ENCODE results near the gene CHID1.

CHID1 gene

DNA sequence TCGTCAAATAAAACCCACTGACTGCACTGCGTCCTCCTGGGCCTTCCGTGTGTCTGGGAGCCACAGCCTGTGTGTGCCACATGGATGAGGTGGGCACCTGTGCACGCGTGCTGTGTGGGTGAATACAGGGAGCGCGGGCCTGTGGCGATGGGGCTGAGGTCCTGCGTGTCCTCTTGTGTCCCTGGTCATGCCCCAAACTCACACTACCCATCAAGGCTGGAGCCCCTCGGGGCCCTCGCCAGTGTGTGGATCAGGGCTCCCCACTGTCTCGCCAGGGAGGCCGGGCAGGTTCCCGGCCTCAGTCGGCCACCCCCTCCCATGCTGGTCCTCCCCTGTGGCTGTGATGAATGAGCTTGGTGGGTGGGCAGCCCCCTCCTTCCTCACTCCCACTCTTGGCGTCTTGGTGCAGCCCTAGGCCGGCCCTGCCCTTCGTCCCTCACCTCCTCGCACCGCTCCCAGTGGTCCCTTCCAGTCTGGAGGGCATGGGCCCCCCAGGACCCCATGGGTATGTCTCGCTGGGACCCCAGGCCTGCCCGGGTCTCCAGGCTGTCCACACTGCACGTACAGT is 78.6 kb downstream of the CHID1 start:
- DNase-seq: no peak

DNA sequence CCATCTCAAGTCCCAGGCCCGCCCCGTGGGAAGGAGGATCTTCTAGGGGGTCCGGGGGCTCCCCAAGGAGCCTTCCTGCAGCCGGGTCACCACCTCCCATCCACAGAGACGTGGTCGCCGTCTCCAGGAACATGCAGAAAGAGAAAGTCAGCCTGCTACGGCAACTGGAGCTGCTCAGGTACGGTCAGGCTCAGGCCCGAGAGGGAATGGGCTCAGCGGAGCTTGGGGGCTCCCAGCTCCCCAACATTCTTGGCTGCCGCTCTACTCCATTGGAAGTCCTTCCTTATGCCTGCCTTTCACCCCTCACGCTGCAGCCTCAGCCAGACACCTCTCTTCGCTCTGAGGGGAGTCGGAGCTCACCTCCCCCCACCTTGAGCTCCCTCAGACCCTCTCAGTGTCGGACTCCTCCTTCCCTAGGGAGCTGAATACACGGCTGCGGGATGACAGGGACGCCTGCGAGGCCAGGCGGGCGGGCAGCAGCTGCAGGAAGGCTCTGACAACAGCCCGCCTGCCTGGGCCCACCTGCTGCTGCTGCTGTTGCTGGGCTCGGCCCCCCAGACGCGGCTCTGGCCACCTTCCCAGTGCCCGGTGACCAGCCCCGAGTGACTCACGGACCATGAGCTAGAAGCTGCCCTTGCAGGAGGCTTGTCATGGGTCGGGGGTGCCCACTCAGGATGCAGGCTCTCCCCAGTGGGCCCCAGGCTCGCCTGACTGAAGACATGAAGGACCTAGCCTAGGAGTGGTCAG is 79.3 kb downstream of the CHID1 start:
- DNase-seq: no peak

DNA sequence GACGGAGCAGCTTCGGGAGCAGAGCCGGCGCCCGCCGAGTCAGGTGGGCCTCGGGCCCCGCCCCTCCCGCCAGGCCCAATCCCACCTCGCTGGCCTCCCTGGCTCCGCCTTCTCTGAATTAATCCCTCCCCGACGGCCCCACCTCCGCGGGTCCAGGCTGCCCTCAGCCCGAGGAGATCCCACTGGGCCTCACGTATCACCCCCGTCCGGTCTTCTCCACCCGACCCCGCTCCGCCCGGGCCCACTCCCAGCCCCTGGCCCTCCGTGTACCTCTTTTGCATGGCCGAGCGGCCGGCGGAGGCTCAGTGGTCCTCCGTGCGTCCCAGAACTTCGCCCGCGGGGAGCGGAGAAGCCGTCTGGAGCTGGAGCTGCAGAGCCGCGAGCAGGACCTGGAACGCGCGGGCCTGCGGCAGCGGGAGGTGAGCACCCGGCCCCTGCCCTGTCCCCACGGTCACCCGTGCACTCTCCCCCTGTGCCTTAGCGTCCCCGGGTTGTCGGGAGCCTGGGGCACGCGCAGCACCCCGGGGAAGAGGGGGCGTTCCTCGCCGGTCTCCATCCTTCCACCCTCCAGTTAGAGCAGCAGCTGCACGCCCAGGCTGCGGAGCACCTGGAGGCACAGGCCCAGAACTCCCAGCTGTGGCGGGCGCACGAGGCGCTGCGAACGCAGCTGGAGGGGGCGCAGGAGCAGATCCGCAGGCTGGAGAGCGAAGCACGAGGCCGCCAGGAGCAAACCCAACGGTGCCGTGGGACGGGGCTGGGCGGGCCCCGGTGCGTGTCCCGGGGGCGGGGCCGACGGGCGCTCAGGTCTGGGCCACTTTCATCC is 80.1 kb downstream of the CHID1 start:
- DNase-seq: peak; percentile 18 to 57

DNA sequence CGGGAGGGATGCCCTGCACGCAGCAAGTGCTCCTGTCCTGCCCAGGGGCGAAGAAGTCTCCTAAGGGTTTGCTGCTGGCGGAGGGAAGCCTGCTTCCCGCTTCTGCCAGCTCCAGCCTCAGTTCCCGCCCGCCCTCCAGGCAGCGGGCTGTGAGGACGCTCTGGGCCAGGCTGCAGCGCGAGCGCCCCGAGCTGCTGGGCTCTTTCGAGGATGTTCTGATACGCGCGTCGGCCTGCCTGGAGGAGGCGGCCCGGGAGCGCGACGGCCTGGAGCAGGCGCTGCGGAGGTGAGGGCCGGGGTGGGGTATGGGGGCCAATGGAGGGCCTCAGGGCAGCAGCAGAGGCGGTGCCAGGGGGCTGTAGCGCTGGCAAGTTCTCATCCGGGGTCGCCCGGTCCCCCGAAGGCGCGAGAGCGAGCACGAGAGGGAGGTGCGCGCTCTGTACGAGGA is 80.7 kb downstream of the CHID1 start:
- no peak for DNase-seq

DNA sequence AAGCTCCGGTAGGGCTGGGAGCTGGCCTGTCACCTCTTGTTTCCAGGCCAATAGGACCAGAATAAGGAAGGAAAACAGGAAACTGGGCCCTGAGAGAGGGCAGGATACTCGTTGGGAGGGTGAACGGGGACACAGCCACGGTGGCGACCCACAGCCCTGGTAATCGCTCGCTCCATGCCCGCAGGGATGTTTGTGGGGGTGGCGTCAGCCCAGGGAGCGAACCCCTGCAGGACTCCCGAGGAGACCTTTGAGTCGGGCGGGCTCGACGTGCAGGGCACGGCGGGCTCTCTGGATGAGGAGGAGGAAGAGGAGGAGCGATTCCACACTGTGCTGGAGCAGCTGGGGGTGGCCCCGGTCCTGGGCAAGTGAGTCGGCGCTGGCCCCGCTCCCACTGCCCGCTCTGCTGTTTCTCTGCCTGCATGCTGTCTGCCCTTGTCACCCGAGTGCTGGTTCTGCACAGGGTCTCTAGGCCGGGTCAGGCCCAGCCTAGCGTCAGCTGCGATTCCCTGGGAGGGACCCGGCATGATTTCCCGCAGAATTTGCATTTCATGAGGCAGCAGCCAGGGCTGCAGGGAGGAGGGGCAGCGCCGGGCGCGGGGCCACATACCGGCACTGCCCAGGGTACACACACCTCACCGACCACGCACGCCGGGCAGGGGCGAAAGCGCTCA is 81.3 kb downstream of the CHID1 start:
- DNase-seq: no peak

DNA sequence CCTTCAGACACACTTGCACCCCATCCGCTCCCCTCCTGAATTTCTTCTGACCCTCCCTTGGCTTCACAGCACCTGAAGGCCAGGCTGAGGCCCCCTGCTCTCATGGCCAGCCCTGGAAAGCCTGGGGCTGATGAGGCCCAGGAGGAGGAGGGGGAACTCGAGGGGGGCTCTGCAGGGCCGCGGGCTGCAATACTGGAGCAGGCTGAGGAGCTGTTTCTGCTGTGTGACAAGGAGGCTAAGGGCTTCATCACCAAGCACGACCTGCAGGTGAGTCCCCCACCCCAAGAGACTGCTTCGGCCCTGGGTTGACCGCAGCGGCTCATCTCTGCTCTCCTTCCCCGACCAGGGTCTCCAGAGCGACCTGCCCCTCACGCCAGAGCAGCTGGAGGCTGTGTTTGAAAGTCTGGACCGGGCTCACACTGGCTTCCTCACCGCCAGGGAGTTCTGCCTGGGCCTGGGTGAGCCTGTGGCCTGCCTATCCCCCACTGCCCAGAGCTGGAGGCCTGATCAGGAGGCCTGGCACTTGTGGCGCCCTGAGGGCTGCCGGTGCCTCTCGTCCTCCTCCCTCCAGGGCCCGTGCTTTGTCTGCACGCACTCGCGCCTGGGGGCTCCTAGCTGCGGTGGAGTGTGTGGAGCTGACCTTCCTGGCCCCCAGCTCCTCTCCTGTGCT is 82.0 kb downstream of the CHID1 start:
- DNase-seq: no peak

DNA sequence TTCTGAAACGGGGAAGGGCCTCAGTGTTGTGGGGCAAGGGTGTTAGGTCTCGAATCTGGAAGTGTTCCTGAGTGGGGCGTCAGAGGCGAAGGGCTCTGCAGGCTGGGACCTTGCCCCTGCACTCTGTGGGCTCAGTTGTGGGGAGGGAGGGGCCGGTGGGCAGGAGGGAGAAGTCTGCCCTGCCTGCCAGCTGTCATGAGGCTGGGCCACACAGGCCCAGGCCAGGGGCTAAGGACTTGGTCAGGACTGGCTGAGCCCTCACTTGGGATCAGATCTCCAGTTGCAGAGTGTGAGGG is 82.8 kb downstream of the CHID1 start, which contains the start of gene CRACR2B:
Gene CRACR2B, plus strand, starts transcription at position 23 of the 296 bp plus-strand sequence. CDS start 689 bp downstream, outside the sequence.
- no peak for DNase-seq

DNA sequence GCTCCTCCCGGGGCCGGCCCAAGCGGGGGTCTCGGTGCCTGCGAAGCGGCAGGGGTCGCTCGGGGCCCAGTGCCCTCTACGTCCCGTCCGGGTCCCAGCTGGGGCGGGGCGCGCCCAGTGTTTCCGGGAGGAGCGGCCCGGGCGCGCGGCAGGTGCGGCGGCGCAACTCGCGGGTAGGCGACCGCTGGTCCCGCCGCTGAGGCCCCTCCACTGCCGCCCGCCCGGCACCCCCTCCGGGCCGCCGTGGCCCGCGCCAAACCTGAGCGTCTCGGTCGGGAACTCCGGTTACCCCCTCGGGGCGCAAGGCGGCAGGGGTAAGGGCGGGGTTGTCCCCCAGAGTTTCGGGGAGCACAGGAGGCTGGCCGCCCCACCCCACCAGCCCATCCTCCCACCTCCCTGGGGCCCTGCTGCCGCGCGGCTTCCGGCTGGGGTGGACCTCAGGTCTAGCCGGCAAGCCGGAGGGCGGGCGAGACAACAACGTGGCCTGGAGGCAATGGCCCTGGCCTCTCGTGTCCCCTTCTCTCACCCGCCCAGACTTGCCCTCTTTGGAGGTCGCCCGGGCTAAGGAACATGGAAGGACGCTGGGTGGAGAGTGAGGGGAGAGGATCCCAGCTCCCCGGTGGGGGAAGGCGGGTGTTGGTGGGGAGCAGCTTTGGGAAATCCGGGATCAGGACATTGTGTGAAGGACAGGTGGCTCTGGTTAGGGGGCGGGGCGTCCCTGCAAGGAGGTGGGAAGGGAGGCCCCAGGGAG is 83.3 kb downstream of the CHID1 start:
- no peak for DNase-seq

DNA sequence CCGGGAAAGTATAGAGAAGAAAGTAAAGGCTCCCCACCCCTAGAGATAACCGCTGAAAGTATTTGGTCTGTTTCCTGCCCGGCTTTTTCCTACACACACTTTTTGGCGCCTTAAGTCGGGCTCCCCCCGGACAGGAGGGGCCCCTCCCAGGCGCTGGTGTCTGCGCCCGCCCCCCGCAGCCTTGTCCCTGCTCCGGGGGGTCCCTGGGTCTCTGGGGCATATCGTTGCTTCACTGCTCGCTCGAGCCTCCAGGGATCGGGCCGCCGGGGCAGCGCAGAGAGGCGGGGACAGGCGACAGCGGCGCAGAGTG is 83.8 kb downstream of the CHID1 start:
- no peak for DNase-seq

DNA sequence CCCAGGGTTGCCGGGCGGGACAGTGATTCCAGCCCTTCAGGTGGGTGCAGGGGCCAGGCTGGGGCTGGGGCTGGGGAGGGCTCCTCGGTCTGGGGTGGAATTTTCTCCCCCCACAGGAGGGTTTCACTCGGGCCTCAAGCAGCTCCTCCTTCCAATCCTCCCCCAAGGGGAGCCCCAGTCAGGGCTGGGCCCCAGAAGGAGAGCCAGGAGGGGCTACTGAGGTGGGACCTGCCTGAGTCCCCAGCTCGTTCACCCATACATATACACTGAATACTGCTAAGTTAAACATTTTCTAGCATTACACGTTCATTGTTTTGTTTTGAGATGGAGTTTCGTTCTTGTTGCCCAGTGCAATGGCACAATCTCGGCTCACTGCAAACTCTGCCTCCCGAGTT is 84.4 kb downstream of the CHID1 start:
- no peak for DNase-seq

DNA sequence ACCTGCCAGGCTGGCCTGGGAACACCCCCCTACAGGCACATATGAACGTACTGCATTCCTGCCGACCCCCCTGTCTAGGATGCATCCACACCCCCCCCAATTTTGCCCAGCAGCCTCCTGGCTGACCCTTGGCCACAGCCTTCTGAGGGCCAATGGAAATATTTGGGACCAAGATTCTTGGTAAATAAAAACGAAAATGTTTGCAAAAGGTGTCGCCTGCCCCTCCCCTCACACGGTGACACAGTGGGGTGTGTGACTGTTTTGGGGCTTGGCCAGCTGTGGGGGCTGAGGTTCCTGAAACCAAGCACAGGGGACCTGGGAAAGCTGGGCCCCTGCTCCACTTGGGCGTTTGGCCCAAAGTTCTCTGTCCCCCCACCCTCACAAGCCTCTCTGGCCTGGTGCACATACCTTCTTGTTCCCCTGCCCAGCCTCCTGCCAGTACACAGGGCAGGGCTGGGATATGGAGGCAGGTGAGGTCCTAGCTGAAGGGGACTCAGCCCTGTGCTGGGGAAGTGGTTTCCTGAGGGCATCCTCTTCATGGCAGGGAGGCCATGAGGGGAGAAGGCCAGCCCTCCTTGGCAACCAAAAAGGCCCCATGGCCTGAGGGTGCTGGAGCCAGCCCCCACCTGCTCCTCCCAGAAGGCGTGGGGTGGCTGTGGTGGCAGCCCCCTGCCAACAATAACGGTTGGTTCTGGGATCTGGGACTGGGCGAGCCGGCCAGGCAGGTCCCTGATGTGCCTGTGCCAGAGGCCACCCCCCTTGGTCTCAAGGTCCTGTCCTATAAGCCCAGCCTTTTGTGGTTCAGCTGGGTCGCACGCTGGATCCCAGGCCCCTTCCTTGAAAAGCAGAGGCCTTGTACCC is 85.0 kb downstream of the CHID1 start:
- no peak for DNase-seq

DNA sequence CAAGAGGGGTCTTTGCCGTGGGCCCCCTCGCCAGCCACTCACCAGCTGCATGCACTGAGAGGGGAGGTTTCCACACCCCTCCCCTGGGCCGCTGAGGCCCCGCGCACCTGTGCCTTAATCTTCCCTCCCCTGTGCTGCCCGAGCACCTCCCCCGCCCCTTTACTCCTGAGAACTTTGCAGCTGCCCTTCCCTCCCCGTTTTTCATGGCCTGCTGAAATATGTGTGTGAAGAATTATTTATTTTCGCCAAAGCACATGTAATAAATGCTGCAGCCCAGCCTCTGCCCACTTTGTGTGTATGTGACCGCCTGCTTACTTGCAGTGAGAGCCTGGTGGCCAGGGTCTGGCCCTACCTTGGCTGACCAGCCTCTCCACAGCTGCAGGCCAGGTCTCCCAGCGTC is 85.7 kb downstream of the CHID1 start:
- DNase-seq: no peak

DNA sequence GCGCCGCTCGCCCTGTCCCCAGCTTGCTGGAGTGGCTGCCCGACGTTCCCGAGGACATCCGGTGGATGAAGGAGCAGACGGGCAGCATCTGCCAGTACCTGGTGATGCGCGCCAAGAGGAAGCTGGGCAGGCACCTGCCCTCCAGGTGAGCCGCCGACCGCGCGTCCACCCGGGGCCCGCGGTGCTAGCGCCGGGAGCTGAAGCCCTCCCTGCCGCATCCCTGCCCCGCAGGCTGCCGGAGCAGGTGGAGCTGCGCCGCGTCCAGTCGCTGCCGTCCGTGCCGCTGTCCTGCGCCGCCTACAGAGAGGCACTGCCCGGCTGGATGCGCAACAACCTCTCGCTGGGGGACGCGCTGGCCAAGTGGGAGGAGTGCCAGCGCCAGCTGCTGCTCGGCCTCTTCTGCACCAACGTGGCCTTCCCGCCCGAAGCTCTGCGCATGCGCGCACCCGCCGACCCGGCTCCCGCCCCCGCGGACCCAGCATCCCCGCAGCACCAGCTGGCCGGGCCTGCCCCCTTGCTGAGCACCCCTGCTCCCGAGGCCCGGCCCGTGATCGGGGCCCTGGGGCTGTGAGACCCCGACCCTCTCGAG is 86.2 kb downstream of the CHID1 start:
- no peak for DNase-seq

DNA sequence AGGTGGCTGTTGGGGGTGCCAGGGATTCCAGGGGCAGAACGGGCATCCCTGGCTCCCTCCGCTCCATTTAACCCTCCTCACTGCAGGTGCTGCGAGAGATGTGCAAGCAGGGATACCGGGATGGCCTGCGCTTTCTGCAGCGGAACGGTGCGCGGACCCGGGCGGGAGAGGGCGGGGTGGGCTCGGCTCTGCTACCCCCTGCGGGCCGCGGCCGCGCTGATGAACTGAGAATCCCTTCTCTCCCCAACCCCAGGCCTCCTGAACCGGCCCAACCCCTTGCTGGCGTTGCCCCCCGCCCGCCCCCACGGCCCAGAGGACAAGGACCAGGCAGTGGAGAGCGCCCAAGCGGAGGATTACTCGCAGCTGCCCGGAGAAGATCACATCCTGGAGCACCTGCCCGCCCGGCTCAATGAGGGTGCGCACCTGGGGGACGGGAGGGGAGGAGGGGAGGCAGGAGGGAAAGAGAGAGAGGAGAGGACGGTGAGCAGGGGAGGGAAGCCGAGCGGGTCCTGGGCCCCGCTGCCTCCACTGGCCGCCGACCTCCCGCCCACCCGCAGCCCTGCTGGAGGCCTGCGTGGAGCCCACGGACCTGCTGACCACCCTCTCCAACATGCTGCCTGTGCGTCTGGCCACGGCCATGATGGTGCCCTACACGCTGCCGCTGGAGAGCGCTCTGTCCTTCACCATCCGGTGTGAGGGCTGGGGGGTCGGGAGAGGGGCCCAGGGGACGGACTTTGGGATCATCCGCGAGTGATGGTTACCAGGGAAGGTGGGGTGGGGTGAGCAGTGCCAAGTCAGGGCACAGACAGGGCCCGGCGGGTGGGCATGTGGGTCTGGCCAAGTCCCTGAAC is 86.9 kb downstream of the CHID1 start:
- DNase-seq: no peak

DNA sequence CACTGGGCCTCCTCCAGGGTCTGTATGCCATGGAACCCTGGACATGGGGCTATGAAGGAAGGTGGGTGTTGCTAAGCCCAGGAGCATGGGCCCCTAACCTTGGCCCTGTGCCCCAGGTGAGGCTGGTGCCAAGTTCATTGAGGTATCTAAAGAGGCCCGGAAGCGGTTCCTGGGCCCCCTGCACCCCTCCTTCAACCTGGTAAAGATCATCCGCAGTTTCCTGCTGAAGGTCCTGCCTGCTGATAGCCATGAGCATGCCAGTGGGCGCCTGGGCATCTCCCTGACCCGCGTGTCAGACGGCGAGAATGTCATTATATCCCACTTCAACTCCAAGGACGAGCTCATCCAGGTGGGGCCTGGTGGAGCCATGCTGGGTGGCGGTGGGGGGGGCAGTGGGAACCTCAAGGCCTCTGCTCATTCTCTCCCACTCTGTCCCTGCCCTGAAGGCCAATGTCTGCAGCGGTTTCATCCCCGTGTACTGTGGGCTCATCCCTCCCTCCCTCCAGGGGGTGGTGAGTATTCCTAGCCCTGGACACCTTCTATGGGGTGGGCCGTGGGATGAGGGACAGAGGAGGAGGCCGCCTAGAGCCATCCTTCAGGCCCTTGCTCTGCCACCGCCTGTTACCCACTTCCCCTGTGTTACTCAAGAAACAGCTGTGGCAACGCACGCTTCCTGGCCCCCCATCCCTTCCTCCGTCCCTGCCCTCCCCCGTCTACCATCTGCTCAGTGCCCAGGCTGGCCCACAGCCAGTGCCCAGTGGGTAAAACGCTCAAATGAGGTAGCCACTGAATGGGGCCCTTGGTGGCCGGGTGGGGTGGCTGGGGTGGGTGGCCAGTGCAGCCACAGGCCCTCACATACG is 88.9 kb downstream of the CHID1 start:
- peak; percentile 48 to 63 for DNase-seq

DNA sequence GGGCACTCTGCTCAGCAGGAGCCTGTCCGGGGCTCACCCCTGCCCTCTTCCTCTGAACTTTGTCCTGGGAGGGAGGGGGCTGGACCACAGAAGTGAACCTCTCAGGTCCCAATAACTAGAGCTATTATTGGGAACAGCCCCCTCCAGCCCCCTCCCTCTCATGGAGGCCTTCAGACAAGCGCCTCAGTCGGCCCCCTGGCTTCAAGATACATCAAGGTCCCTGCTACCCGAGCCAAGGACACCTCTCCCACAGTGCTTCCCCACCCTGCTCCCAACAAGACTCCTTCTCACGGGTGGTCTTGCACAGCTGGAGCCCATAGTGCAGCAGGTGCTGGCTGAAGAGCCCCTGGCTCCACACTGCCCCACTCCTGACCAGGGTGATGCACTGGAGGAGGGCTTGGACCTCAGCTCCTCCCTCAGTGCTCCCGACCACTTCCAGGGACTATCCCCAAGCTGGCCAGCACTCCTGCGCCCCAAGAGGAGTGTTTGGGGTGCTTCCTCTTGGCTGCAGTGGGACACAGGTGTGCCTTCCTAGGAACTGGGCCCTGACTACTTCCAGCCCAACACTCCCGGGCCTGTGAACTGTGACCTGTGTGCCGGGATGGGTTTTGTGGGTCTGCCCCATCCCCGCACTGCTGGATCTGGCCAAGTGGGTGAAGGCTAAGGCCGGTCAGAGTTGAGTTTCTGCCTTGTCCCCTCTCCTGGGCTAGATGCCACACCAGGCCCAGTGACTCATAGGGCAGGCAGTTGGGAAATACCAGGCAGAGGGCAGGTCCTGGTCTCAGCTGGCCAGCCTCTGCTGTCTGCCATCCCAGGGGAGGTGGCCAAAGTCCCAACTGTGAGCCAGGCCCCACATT is 89.7 kb downstream of the CHID1 start:
- DNase-seq: peak; percentile 69 to 85

DNA sequence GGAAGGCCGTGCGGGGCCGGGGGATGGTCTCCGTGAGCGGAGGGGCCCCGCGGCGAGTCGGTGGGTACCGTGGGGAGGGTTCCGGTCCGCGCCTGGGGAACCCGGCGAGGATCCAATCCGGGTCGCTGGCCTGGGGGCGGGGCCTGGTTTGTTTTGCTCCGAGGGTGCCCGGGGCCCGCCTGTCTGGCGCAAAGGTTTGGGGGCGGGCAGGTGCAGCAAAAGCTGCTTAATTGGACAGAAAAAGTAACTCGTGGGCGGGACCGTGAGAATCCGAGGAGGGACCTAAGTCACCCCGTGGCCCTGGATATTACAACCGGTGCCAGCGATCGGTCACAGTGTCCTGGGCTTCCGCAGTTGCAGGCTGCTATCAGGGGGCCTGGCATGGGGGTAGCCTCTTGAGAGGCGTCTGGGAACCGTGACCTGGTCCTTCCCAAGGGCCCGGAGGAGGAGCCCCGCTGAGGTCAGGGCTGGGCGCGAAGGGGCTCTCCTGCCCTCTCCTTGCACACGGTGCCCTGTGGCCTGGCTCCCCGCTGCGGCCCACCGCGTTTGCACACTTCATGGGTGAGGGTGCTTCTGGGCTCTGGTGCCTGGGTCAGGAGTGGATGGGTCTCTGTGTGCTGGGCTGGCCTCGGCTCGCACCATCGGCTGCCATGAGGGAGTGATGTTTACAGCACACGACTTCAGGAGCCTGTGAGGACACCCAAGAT is 90.5 kb downstream of the CHID1 start:
- DNase-seq: peak; percentile 82 to 86

All from inflammatory macrophage (primary cell).